Measurements from ENCODE around the gene ATP6V0B. TPM values are rescaled to one million over a fixed set of nuclear protein-coding genes. Genes with fewer than 3 reads are reported as not detected.

The ATP6V0B gene
- total RNA-seq, 1 experiment from 2014 or later = 181 TPM

- H3K9me3 ChIP-seq (ENCODE audit: low read depth, low read length, poor library complexity, severe bottlenecking) = no peaks in the 10 kb centered on the region
- peaks cover 3% of the 10 kb centered on the region for H3K4me1 ChIP-seq (ENCODE audit: insufficient read depth, low read length, poor library complexity, severe bottlenecking)
- H3K36me3 ChIP-seq (ENCODE audit: insufficient read depth, low read length, poor library complexity, severe bottlenecking) = peaks cover 3% of the 10 kb centered on the region
- no peak overlapping the region for H3K27ac ChIP-seq (ENCODE audit: low read depth, low read length, poor library complexity, severe bottlenecking)
- no peaks in the 10 kb centered on the region for H3K27me3 ChIP-seq (replicated peaks; ENCODE audit: insufficient read depth, low read depth, low read length, poor library complexity)
- POLR2A ChIA-PET (ENCODE audit: low non-redundant PET) = no interaction called here
- CTCF ChIA-PET = no interaction called here
- H3K4me3 ChIP-seq (ENCODE audit: low read depth, low read length, poor library complexity, severe bottlenecking) = no peak overlapping the region
- no peak for TF ChIP-seq CTCF (conservative IDR thresholded peaks at IDR 0.05; ENCODE audit: low read depth, low read length)
- TF ChIP-seq EZH2 (IDR thresholded peaks at IDR 0.05; ENCODE audit: borderline replicate concordance, low read depth, low read length, poor library complexity, severe bottlenecking) = no peak
- DNase-seq (ENCODE audit: low spot score) = no peak
- no TSS peak for BruUV-seq (replicated peaks)
- intact Hi-C loops (cut with micrococcal nuclease; ENCODE audit: unreplicated experiment) = no loop called here
Measured at GRCh38 chr1:44024031-44024902, 49.5 kb downstream of the ATP6V0B start.

DNA sequence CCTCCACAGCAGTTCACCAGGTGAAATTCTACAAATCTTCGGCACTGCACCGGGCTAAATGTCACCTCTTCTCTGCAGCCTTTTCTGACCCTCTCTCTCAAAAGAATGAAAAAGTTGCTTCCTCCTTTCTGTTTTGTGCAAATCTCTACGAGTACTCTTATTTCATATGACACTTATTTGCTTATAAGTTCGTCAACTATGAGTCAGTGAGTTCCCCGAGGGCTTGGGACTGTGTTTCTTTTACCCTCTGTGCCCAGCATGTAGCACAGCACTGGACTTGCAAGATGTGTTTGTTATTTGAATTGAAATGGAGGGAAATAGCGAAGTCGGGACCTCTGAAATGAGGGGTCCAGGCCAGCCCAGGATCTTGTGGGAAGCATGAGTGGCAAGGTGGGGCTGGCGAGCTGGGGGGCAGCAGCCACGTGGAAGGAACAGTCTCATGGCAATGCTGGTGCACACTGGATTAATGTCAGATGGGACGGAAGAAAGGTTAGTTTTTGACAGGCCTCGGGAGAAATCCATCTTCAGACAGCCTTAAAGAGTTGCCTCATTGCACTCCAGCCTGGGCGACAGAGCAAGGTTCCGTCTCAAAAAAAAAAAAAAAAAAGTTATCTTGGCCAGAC lies 50.3 kb downstream of the ATP6V0B start:
- CTCF ChIA-PET = no interaction called here
- no peak overlapping the region for H3K27ac ChIP-seq (ENCODE audit: low read depth, low read length, poor library complexity, severe bottlenecking)
- peaks cover 3% of the 10 kb centered on the region for H3K36me3 ChIP-seq (ENCODE audit: insufficient read depth, low read length, poor library complexity, severe bottlenecking)
- BruUV-seq (replicated peaks) = no TSS peak
- peaks cover 3% of the 10 kb centered on the region for H3K4me1 ChIP-seq (ENCODE audit: insufficient read depth, low read length, poor library complexity, severe bottlenecking)
- no peak for DNase-seq (ENCODE audit: low spot score)
- TF ChIP-seq CTCF (conservative IDR thresholded peaks at IDR 0.05; ENCODE audit: low read depth, low read length) (no peak), EZH2 (IDR thresholded peaks at IDR 0.05; ENCODE audit: borderline replicate concordance, low read depth, low read length, poor library complexity, severe bottlenecking) (no peak)
- no peaks in the 10 kb centered on the region for H3K27me3 ChIP-seq (replicated peaks; ENCODE audit: insufficient read depth, low read depth, low read length, poor library complexity)
- no peak overlapping the region for H3K4me3 ChIP-seq (ENCODE audit: low read depth, low read length, poor library complexity, severe bottlenecking)
- POLR2A ChIA-PET (ENCODE audit: low non-redundant PET) = no interaction called here
- no peaks in the 10 kb centered on the region for H3K9me3 ChIP-seq (ENCODE audit: low read depth, low read length, poor library complexity, severe bottlenecking)
- intact Hi-C loops (cut with micrococcal nuclease; ENCODE audit: unreplicated experiment) = no loop called here

GRCh38 chr1:44025816-44026215 lies 51.1 kb downstream of the ATP6V0B start:
- H3K9me3 ChIP-seq (ENCODE audit: low read depth, low read length, poor library complexity, severe bottlenecking) = no peaks in the 10 kb centered on the region
- CTCF ChIA-PET = no interaction called here
- no peaks in the 10 kb centered on the region for H3K27me3 ChIP-seq (replicated peaks; ENCODE audit: insufficient read depth, low read depth, low read length, poor library complexity)
- peaks cover 3% of the 10 kb centered on the region for H3K36me3 ChIP-seq (ENCODE audit: insufficient read depth, low read length, poor library complexity, severe bottlenecking)
- POLR2A ChIA-PET (ENCODE audit: low non-redundant PET) = no interaction called here
- no peak overlapping the region for H3K27ac ChIP-seq (ENCODE audit: low read depth, low read length, poor library complexity, severe bottlenecking)
- H3K4me1 ChIP-seq (ENCODE audit: insufficient read depth, low read length, poor library complexity, severe bottlenecking) = peaks cover 3% of the 10 kb centered on the region
- no TSS peak for BruUV-seq (replicated peaks)
- intact Hi-C loops (cut with micrococcal nuclease; ENCODE audit: unreplicated experiment) = no loop called here
- H3K4me3 ChIP-seq (ENCODE audit: low read depth, low read length, poor library complexity, severe bottlenecking) = no peak overlapping the region
- TF ChIP-seq CTCF (conservative IDR thresholded peaks at IDR 0.05; ENCODE audit: low read depth, low read length) (no peak), EZH2 (IDR thresholded peaks at IDR 0.05; ENCODE audit: borderline replicate concordance, low read depth, low read length, poor library complexity, severe bottlenecking) (no peak)
- DNase-seq (ENCODE audit: low spot score) = no peak

Measured in A673 (cell line).